NB4 (cell line): ENCODE measurements around the gene FAM221B.

ENCODE experiments used
- DNase-seq: peaks from one replicate; pipeline ENCODE4 v3.0.0; 2010; ENCODE audit warnings: low read depth
- H3K4me3 ChIP-seq: one replicate; pipeline ENCODE4 v1.5.1; 2011; ENCODE audit warnings: mild to moderate bottlenecking, low read depth, low read length, moderate library complexity
- CTCF ChIP-seq: IDR thresholded peaks from one replicate; pipeline ENCODE4 v1.5.1; 2012; ENCODE audit warnings: low read depth, low read length
- MAX ChIP-seq: IDR thresholded peaks from 2 replicates; pipeline ENCODE4 v1.6.1; 2011; ENCODE audit warnings: low read depth, low read length
- MYC ChIP-seq: IDR thresholded peaks from 2 replicates; pipeline ENCODE4 v1.6.1; 2011; ENCODE audit warnings: low read depth, low read length
- POLR2A ChIP-seq: IDR thresholded peaks from 2 replicates; pipeline ENCODE4 v1.6.1; 2011; ENCODE audit warnings: mild to moderate bottlenecking; ENCODE audit not compliant: insufficient read length; ENCODE audit errors: extremely low read depth

The FAM221B gene

GRCh38 chr9:35867538-35867937 lies 39.0 kb upstream of the FAM221B start:
- no peak for DNase-seq
- H3K4me3 ChIP-seq: no peak overlapping the region
- no peak for TF ChIP-seq POLR2A
- no peak for TF ChIP-seq CTCF
- no peak for TF ChIP-seq MYC
- TF ChIP-seq MAX: no peak

- H3K4me3 ChIP-seq: no peak overlapping the region
- TF ChIP-seq MAX: no peak
- TF ChIP-seq POLR2A: no peak
- TF ChIP-seq CTCF: no peak
- TF ChIP-seq MYC: no peak
- DNase-seq: no peak
These were observed 36.2 kb upstream of the FAM221B start for GRCh38 chr9:35864695-35865255.

- DNase-seq: no peak
- H3K4me3 ChIP-seq: no peak overlapping the region
- TF ChIP-seq MAX: no peak
These were observed 35.1 kb upstream of the FAM221B start for GRCh38 chr9:35863583-35863982.

GRCh38 chr9:35862328-35862727 lies 33.8 kb upstream of the FAM221B start:
- H3K4me3 ChIP-seq: no peak overlapping the region
- TF ChIP-seq POLR2A (no peak), MYC (no peak), CTCF (no peak), MAX (no peak)
- DNase-seq: no peak

- no peak for TF ChIP-seq MYC
- no peak for TF ChIP-seq POLR2A
- TF ChIP-seq CTCF: no peak
- no peak for TF ChIP-seq MAX
- no peak for DNase-seq
These were observed 32.8 kb upstream of the FAM221B start for GRCh38 chr9:35861161-35861897.

GRCh38 chr9:35859990-35860339 lies 31.4 kb upstream of the FAM221B start:
- DNase-seq: no peak
- TF ChIP-seq CTCF (no peak), MAX (no peak)
- no peak overlapping the region for H3K4me3 ChIP-seq

More at GRCh38 chr9:35861161-35861897, 32.8 kb upstream of the FAM221B start:
- no peak overlapping the region for H3K4me3 ChIP-seq
